ENCODE results near the gene SPIN2B.
"Not testable (repeated sequence)": the region's sequence is repeated elsewhere in the genome, so short reads cannot be mapped to it uniquely, and the experiment has no call there.

Gene SPIN2B

DNA sequence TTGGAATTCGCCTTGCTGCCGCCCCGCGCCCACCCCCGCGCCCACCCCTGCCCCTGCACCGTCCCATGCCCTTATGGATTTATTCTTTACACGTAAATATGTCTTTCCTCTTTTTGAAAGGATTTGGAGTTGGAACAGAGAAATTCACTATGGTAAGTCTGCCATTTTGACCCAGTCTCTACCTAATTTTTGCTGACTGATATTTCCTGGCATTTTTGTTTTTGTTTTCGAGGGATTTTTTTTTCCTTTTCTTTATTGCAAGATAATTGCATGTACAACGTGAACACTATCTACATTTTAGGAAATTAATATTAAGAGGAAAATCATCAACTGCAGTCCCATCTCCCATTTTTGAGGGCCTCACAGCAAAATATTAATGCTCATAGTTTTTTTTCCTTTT is 468 bp upstream of the SPIN2B start:
- Histone ChIP-seq H3K4me3 (ENCODE audit: low read length) (peak overlapping the region; percentile 74), H3K27me3 (ENCODE audit: control insufficient read depth, insufficient read depth, low read length) (no peaks in the 10 kb centered on the region), H3K36me3 (ENCODE audit: control insufficient read depth, insufficient read depth, low read length) (no peaks in the 10 kb centered on the region), H3K4me1 (ENCODE audit: control insufficient read depth, insufficient read depth, low read length) (no peaks in the 10 kb centered on the region), H3K27ac (ENCODE audit: low read depth, low read length) (peak overlapping the region; percentile 67), H3K9ac (ENCODE audit: low read length) (no peak overlapping the region)

DNA sequence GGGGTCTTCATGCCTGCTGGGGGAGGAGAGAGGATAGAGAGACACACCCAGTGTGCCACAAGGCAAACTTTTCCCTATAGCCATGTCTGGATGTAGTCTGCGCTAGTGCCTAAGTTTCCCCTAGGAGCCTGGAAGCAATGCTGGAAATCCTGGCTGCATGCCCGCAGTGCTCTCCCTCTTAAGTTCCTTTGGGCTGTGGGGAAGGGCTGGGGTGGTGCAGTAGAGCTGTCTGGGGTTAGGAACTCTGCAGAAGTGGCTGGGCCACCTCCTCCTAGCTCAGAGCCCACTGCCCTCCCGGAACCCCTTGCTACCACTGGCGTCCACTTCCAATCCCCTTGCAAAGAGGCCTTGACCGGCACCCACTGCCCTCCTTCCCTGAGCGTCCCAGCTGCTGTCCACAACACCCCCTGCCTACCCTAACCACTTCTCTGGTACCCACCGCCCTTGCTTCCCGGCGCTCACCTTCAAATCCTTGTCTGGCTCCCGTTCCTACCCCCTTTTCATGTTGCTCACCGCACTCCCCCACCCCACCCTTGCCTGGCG is 658 bp downstream of the SPIN2B start:
- H3K36me3 ChIP-seq (ENCODE audit: control insufficient read depth, insufficient read depth, low read length); H3K4me1 ChIP-seq (ENCODE audit: control insufficient read depth, insufficient read depth, low read length); H3K27me3 ChIP-seq (ENCODE audit: control insufficient read depth, insufficient read depth, low read length); H3K9ac ChIP-seq (ENCODE audit: low read length): not testable (repeated sequence)
- Histone ChIP-seq H3K27ac (ENCODE audit: low read depth, low read length) (peak overlapping the region; percentile 67), H3K4me3 (ENCODE audit: low read length) (peak overlapping the region; percentile 74)

DNA sequence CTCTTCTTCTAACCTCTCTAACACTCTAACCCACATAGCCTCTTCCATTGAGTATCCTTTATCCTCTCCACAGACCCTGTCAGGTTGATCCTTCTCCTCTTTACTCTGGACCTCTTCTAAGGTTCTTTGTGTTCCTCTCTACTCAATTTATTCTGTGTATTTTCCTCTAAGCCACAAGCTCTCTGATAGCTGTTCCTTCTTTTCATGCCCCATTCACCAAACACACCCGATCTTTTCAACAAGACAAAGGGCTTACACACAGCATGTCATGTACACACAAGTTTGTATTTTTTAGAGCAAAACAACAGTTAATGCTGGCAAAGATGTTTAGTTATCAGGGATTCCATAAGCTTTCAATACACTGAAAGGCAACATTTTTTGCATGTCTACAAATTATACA is 1.9 kb downstream of the SPIN2B start:
- no peaks in the 10 kb centered on the region for H3K36me3 ChIP-seq (ENCODE audit: control insufficient read depth, insufficient read depth, low read length)
- H3K27ac ChIP-seq (ENCODE audit: low read depth, low read length) = no peak overlapping the region
- H3K4me3 ChIP-seq (ENCODE audit: low read length) = no peak overlapping the region
- no peak overlapping the region for H3K9ac ChIP-seq (ENCODE audit: low read length)
- H3K4me1 ChIP-seq (ENCODE audit: control insufficient read depth, insufficient read depth, low read length) = no peaks in the 10 kb centered on the region
- no peaks in the 10 kb centered on the region for H3K27me3 ChIP-seq (ENCODE audit: control insufficient read depth, insufficient read depth, low read length)

DNA sequence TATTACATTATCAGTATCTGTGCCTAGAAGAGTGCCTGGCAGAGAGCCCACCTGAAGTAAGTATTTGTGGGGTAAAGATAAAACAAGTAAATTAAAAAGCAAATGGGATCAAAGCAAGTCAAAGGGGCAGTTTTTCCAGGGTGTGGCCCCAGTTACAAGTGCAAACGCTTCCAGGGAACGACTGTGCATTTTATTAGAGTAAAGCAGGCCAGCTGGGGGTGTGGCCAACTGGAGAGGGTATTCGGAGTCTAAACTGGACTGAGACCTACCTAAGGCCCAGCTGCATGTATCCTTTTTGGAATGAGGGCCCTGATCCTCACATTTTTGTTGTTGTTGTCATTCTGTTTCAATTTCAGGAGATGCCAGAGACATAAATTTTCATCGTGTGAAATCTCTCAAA is 3.8 kb downstream of the SPIN2B start:
- H3K4me3 ChIP-seq (ENCODE audit: low read length); H3K27ac ChIP-seq (ENCODE audit: low read depth, low read length); H3K27me3 ChIP-seq (ENCODE audit: control insufficient read depth, insufficient read depth, low read length): not testable (repeated sequence)

DNA sequence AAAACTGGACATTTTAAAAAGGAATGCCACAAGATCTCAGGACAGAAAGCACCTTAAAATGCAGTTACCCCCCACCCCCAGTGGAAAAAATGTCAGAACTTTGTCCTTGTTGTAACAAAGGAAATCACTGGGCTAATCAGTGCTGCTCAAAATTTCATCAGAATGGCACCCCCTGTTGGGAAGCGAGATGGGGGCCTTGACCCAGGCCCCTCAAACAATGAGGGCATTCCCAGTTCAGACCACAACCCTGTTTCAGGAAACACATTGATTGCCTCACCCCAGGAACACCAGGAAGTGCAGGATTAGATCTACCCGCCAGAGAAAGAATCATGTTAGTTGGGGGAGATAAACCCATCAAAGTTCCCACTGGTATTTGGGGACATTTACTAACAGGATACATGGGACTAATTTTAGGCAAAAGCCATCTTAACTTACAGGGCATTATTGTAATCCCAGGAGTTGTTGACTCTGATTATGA is 16.4 kb downstream of the SPIN2B start:
- Histone ChIP-seq H3K4me1 (ENCODE audit: control insufficient read depth, insufficient read depth, low read length) (no peaks in the 10 kb centered on the region), H3K27me3 (ENCODE audit: control insufficient read depth, insufficient read depth, low read length) (no peaks in the 10 kb centered on the region), H3K4me3 (ENCODE audit: low read length) (no peak overlapping the region), H3K27ac (ENCODE audit: low read depth, low read length) (no peak overlapping the region), H3K9ac (ENCODE audit: low read length) (no peak overlapping the region), H3K36me3 (ENCODE audit: control insufficient read depth, insufficient read depth, low read length) (no peaks in the 10 kb centered on the region)

More for the DNA sequence above, 3.8 kb downstream of the SPIN2B start:
- H3K36me3 ChIP-seq (ENCODE audit: control insufficient read depth, insufficient read depth, low read length); H3K4me1 ChIP-seq (ENCODE audit: control insufficient read depth, insufficient read depth, low read length); H3K9ac ChIP-seq (ENCODE audit: low read length): not testable (repeated sequence)

DNA sequence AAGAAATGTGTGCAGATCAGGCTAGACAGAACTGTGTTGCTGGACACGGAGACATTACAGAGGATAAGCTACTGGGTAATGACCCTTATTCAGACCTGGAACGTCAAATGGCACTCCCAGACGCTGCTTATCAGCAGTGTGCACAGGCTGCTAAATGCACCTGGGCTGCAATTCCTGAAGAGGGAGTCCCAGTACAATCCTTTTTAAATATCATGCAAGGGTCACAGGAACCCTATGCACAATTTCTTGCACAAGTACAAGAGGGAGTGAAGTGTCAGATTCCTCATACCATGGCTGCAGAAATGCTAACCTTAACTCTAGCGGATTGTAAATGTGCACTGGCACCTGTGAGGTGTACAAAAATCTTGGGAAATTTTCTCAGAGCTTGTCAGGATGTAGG is 16.9 kb downstream of the SPIN2B start:
- Histone ChIP-seq H3K4me3 (ENCODE audit: low read length) (no peak overlapping the region), H3K4me1 (ENCODE audit: control insufficient read depth, insufficient read depth, low read length) (no peaks in the 10 kb centered on the region), H3K36me3 (ENCODE audit: control insufficient read depth, insufficient read depth, low read length) (no peaks in the 10 kb centered on the region), H3K27me3 (ENCODE audit: control insufficient read depth, insufficient read depth, low read length) (no peaks in the 10 kb centered on the region), H3K27ac (ENCODE audit: low read depth, low read length) (no peak overlapping the region), H3K9ac (ENCODE audit: low read length) (no peak overlapping the region)

DNA sequence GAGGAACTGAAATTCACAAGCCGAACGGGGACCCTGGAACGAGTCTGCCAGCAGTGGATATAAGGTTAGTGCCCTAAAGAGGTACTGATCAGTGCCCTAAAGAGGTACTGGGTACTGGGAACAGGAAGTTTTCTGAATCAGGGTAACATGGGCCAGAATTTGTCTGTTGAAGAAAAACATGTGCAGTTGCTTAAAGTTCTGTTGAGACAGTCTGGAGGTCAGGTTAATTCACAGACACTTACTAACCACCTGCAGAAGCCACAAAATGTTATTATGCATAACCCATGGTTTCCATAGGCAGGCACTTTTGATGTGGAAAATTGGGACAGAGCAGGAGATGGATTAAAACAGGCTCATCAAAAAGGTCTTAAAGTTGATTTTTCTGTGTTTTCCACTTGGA is 17.9 kb downstream of the SPIN2B start:
- H3K9ac ChIP-seq (ENCODE audit: low read length) = no peak overlapping the region
- no peaks in the 10 kb centered on the region for H3K4me1 ChIP-seq (ENCODE audit: control insufficient read depth, insufficient read depth, low read length)
- H3K4me3 ChIP-seq (ENCODE audit: low read length) = no peak overlapping the region
- H3K36me3 ChIP-seq (ENCODE audit: control insufficient read depth, insufficient read depth, low read length) = no peaks in the 10 kb centered on the region
- no peak overlapping the region for H3K27ac ChIP-seq (ENCODE audit: low read depth, low read length)
- no peaks in the 10 kb centered on the region for H3K27me3 ChIP-seq (ENCODE audit: control insufficient read depth, insufficient read depth, low read length)

DNA sequence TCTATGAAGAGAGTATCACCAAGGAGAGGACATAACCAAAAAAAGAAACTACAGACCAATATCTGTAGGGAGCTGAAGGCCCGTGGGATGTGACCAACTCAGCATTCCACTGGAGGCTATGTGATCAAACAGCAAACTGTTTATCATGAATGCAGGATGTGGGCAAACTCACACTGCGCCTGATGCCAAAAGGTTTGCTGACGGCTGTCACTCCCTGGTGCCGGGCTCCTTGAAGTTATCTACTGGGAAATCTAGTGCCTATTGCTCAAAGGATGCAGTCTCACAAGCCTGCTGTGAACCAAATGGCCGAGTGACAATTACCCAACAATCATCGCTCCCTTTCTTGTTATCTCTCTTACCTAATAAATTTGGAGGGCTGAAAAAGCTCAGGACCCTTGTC is 18.4 kb downstream of the SPIN2B start:
- H3K27ac ChIP-seq (ENCODE audit: low read depth, low read length); H3K27me3 ChIP-seq (ENCODE audit: control insufficient read depth, insufficient read depth, low read length); H3K36me3 ChIP-seq (ENCODE audit: control insufficient read depth, insufficient read depth, low read length); H3K9ac ChIP-seq (ENCODE audit: low read length); H3K4me1 ChIP-seq (ENCODE audit: control insufficient read depth, insufficient read depth, low read length); H3K4me3 ChIP-seq (ENCODE audit: low read length): not testable (repeated sequence)

DNA sequence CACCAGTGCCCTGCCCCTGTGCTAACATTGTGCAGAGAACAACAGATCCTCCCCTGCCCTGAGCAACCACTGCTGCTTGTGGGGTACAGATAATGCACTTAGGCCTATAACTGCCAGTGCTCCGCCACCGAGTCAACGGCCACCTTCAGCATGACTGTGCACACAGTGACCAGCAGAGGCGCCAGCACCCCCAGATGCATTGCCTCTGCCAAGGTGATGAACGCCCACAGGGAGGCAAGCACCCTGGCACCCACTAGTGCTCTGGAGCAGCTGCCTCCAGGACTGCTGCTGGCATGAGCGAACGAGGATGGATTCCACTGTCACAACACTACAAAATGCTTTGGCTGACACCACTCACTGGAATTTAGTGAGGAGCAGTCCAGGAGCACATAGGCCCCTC is 38.2 kb downstream of the SPIN2B start:
- no peaks in the 10 kb centered on the region for H3K4me1 ChIP-seq (ENCODE audit: control insufficient read depth, insufficient read depth, low read length)
- H3K27ac ChIP-seq (ENCODE audit: low read depth, low read length) = no peak overlapping the region
- H3K9ac ChIP-seq (ENCODE audit: low read length) = no peak overlapping the region
- H3K27me3 ChIP-seq (ENCODE audit: control insufficient read depth, insufficient read depth, low read length) = peaks cover 4% of the 10 kb centered on the region
- no peak overlapping the region for H3K4me3 ChIP-seq (ENCODE audit: low read length)
- H3K36me3 ChIP-seq (ENCODE audit: control insufficient read depth, insufficient read depth, low read length) = no peaks in the 10 kb centered on the region

DNA sequence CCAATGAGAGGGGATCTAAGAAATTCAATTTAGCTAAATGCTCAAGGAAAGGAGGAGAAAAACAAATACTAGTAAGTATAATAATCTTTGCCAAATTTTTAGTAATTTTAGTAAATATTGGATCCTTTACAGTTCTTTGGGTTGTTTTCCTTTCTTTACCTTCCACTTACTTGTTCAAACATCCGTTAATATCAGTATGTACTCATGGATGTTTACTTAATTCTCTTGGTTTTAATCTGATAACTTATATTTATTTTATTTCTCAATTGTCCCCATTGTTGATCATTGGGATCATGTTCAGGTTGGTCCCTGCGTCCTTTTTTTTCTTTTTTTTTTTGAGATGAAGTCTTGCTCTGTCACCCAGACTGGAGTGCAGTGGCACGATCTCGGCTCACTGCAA is 46.9 kb downstream of the SPIN2B start:
- no peak overlapping the region for H3K4me3 ChIP-seq (ENCODE audit: low read length)
- H3K27ac ChIP-seq (ENCODE audit: low read depth, low read length) = no peak overlapping the region
- no peaks in the 10 kb centered on the region for H3K36me3 ChIP-seq (ENCODE audit: control insufficient read depth, insufficient read depth, low read length)
- no peak overlapping the region for H3K9ac ChIP-seq (ENCODE audit: low read length)
- no peaks in the 10 kb centered on the region for H3K4me1 ChIP-seq (ENCODE audit: control insufficient read depth, insufficient read depth, low read length)
- H3K27me3 ChIP-seq (ENCODE audit: control insufficient read depth, insufficient read depth, low read length) = no peaks in the 10 kb centered on the region

DNA sequence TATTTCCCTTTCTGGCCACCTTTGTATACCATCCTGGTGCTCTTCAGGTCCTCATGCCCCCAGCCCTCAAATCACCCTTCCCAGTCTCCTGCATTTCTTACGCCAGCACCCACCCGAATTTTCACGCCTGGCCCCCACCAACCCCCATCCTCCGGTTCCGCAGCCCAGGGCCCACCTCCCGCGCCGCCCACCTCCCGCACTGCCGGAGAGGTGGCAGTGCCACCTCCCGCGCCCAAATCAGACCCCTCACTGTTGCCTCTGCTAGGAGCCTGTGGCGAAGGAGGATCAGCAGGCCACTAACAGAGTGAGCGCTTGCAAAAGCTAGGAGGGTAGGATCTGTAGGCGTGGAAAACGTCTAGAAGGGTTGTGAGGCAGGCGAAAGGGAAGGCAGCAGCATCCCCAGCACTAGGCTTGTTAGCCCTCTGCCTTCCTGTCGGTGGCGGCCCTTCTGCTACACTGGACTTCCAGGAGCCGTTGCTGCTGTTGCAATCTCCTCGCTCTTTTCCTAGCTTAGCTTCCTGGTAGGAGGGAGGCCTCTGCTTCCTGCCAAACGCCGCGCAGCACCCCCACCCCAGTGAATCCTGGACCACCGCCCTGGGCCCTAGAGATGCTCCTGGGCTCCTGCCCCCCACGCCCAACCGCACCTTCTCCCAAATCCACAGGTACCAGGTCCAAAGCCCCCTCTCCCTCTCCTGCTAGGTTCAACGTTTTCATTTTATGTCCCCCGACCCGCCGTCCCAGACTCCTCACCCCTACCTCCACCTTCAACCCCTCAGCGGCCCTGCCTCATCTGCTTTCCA is 51.0 kb downstream of the SPIN2B start:
- no peak overlapping the region for H3K4me3 ChIP-seq (ENCODE audit: low read length)
- H3K27ac ChIP-seq (ENCODE audit: low read depth, low read length) = no peak overlapping the region
- no peak overlapping the region for H3K9ac ChIP-seq (ENCODE audit: low read length)
- no peaks in the 10 kb centered on the region for H3K4me1 ChIP-seq (ENCODE audit: control insufficient read depth, insufficient read depth, low read length)
- H3K27me3 ChIP-seq (ENCODE audit: control insufficient read depth, insufficient read depth, low read length) = no peaks in the 10 kb centered on the region
- no peaks in the 10 kb centered on the region for H3K36me3 ChIP-seq (ENCODE audit: control insufficient read depth, insufficient read depth, low read length)
